Heart right ventricle (tissue), 16 donors: ENCODE data around the gene MON1B. TPM values are rescaled to one million over a fixed set of nuclear protein-coding genes. Genes with fewer than 3 reads are reported as not detected.

ENCODE experiments used
- ATAC-seq, 8 donors: fragments of 200-7000 bp; cut with Tn5 transposase; one replicate each; pipeline ENCODE4 v1.9.1; 2020; ENCODE audit warnings: mild to moderate bottlenecking in 8 of 8, moderate library complexity in 8 of 8, moderate number of reproducible peaks in 1 of 8
- DNase-seq, 2 donors: peaks; one replicate each; pipeline ENCODE4 v3.0.0-alpha.2; 2020
- H3K27ac ChIP-seq, 10 donors: fragments of 200-600 bp; sonication (generic) in 2 of 10; one replicate each; pipeline versions ENCODE4 v1.5.0 to v1.8.0; 2020 to 2022; ENCODE audit warnings: mild to moderate bottlenecking in 3 of 10
- H3K27me3 ChIP-seq, 7 donors: fragments of 200-600 bp; one replicate each; pipeline ENCODE4 v1.8.0; 2021 to 2022; ENCODE audit warnings: mild to moderate bottlenecking in 2 of 7
- H3K36me3 ChIP-seq, 9 donors: fragments of 200-600 bp; sonication (generic) in 1 of 9; one replicate each; pipeline versions ENCODE4 v1.5.0 to v1.8.0; 2020 to 2022; ENCODE audit warnings: mild to moderate bottlenecking in 2 of 9
- H3K4me1 ChIP-seq, 9 donors: fragments of 200-600 bp; sonication (generic) in 1 of 9; one replicate each; pipeline versions ENCODE4 v1.5.0 to v1.8.0; 2020 to 2022; ENCODE audit warnings: mild to moderate bottlenecking in 4 of 9
- H3K4me3 ChIP-seq, 10 donors: fragments of 200-600 bp; sonication (generic) in 2 of 10; one replicate each; pipeline versions ENCODE4 v1.5.0 to v1.8.0; 2020 to 2022; ENCODE audit warnings: mild to moderate bottlenecking in 7 of 10, moderate library complexity in 2 of 10
- H3K9me3 ChIP-seq, 11 donors: fragments of 200-600 bp in 10 of 11; sonication (generic) in 2 of 11; one replicate each; pipeline versions ENCODE4 v1.5.0 to v1.8.0; 2013 to 2022; ENCODE audit warnings: mild to moderate bottlenecking in 2 of 11, control low read depth in 1 of 11, moderate library complexity in 1 of 11
- WGBS, 2 donors: extraction: QIAGEN DNeasy Blood & Tissue Kit; methylation state at CpG; one replicate each; pipeline ENCODE4 v1.1.7; 2013; ENCODE audit warnings: inconsistent platforms in 1 of 2; 5-methylcytosine and 5-hydroxymethylcytosine counted together
- intact Hi-C, 10 donors: fragments of 100-400 bp; cut with DNase I; formaldehyde crosslinking; loops; one replicate each; pipeline versions ENCODE4 v1.11.1 to v1.14.2; 2022
- polyA plus RNA-seq, 2 donors: library from polyadenylated mRNA; stranded (reverse); fragments of 200-250 nt; gene quantifications; one replicate each; pipeline ENCODE4 v1.2.3, GENCODE V29; 2013
- total RNA-seq, 10 donors: library from RNA; stranded (reverse); fragmentation: NEBNext Ultra II Directional in 3 of 10; extraction: Animal tissue kit (Norgen Biotek cat#: 25700) in 3 of 10; gene quantifications; one replicate each; pipeline versions ENCODE4 v1.2.1 to v1.2.4, GENCODE V29; 2021 to 2023
- TF ChIP-seq, protein P1 (sequence below), 9 donors: fragments of 200-600 bp; sonication (generic) in 2 of 9; IDR thresholded peaks; one replicate each; pipeline versions ENCODE4 v1.5.0 to v1.8.0; 2021 to 2022; ENCODE audit warnings: antibody characterized with exemption in 9 of 9, mild to moderate bottlenecking in 5 of 9, moderate library complexity in 1 of 9
- donor health status: Arrhythmogenic right ventricular cardiomyopathy.
- donor health status: ischemic (EF 13 %, LVEDD 7.1; RV severe dilation, severe dysfunction).
- donor health status: healthy with polysubstance abuse.
- donor health status: DM: no; HTN: yes; CAD: no.
- donor health status: DM: no; HTN: no; CAD: no.
- donor health status: ischemic (EF 25% LVEDD 6.9; RV normal size, moderate dysfunction).
- donor health status: ischemic (EF 25% LVEDD 5.7; RV mildly dilated, moderate dysfunction).
- donor health status: healthy.
- donor health status: DM: yes; HTN: yes; CAD: no.
- donor health status: Ischemic cardiomyopathy.
- donor health status: ischemic (EF 35%, LVEDD 5.7; RV mildly dilated, moderate dysfunction).
- donor health status: nonischemic (EF 11% LVEDD 7.7; RV severe dilation, severe dysfunction).
- donor health status: DM: yes; HTN: yes; CAD: no.
- donor health status: PGD.
- donor health status: ischemic (EF 29% LVEDD 5.4; RV normal size, mild dysfunction).
- donor health status: nonischemic (EF 23%, LVEDD 6.1; RV moderate dilation, normal function).

Gene MON1B
- total and polyA plus RNA-seq, 12 donors: 8.8 to 26.4 (median 16.4) TPM

- TF ChIP-seq, protein P1, sequence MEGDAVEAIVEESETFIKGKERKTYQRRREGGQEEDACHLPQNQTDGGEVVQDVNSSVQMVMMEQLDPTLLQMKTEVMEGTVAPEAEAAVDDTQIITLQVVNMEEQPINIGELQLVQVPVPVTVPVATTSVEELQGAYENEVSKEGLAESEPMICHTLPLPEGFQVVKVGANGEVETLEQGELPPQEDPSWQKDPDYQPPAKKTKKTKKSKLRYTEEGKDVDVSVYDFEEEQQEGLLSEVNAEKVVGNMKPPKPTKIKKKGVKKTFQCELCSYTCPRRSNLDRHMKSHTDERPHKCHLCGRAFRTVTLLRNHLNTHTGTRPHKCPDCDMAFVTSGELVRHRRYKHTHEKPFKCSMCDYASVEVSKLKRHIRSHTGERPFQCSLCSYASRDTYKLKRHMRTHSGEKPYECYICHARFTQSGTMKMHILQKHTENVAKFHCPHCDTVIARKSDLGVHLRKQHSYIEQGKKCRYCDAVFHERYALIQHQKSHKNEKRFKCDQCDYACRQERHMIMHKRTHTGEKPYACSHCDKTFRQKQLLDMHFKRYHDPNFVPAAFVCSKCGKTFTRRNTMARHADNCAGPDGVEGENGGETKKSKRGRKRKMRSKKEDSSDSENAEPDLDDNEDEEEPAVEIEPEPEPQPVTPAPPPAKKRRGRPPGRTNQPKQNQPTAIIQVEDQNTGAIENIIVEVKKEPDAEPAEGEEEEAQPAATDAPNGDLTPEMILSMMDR (IDR thresholded peaks at IDR 0.05): no peak
- H3K4me3 ChIP-seq: no peak overlapping the region
- intact Hi-C loops: no loop called here
- no peaks in the 10 kb centered on the region for H3K36me3 ChIP-seq
- H3K9me3 ChIP-seq: no peaks in the 10 kb centered on the region
- no peaks in the 10 kb centered on the region for H3K4me1 ChIP-seq
- peaks cover 0 to 3% (median 0%) of the 10 kb centered on the region in 7 donors for H3K27me3 ChIP-seq
- ATAC-seq (peak in 1 of 8 donors; percentile 50), DNase-seq (no peak)
- H3K27ac ChIP-seq: no peak overlapping the region
- 34 to 54% methylated on average over 3 of the region's 3 CpGs for WGBS, 2 donors
Observed at GRCh38 chr16:77220427-77220826, 29.4 kb downstream of the MON1B start.

DNA sequence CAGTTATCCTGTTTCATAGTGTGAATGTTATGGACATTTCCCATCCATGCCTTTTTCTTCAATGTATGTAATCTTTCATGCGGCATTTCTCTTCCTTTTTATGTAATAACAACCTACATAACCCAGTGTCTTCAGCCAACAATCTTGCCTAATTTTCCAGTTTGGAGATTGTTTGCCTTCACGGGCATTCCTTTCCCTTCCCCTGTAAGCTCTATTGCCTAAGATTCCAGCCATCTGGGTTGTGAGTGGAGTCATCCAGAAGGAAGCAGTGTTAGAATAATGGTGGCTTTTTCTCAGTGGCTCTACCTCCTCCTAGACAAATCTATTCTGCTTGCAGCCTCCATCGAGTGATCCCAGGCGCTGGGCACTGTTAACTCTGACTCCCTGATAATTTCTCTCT is 30.5 kb downstream of the MON1B start:
- TF ChIP-seq, protein P1 (IDR thresholded peaks at IDR 0.05): no peak
- H3K4me1 ChIP-seq: no peaks in the 10 kb centered on the region
- H3K27me3 ChIP-seq: peaks cover 0 to 4% (median 0%) of the 10 kb centered on the region in 7 donors
- 77 to 87% methylated on average over 4 of the region's 4 CpGs for WGBS, 2 donors
- DNase-seq (no peak), ATAC-seq (no peak)
- intact Hi-C loops: no loop called here
- no peak overlapping the region for H3K4me3 ChIP-seq
- no peak overlapping the region for H3K27ac ChIP-seq
- H3K9me3 ChIP-seq: no peaks in the 10 kb centered on the region
- H3K36me3 ChIP-seq: no peaks in the 10 kb centered on the region

GRCh38 chr16:77223184-77223583 is 32.2 kb downstream of the MON1B start:
- TF ChIP-seq, protein P1 (IDR thresholded peaks at IDR 0.05): peak in 3 of 9 donors; percentile 18 to 41 (median 18)
- Histone ChIP-seq H3K4me1 (no peaks in the 10 kb centered on the region), H3K9me3 (no peaks in the 10 kb centered on the region), H3K27ac (no peak overlapping the region), H3K4me3 (no peak overlapping the region), H3K36me3 (no peaks in the 10 kb centered on the region), H3K27me3 (peaks cover 0 to 6% (median 0%) of the 10 kb centered on the region in 7 donors)
- ATAC-seq (no peak), DNase-seq (no peak)
- 52 to 68% methylated on average over 10 of the region's 10 CpGs for WGBS, 2 donors
- intact Hi-C loops: no loop called here

DNA sequence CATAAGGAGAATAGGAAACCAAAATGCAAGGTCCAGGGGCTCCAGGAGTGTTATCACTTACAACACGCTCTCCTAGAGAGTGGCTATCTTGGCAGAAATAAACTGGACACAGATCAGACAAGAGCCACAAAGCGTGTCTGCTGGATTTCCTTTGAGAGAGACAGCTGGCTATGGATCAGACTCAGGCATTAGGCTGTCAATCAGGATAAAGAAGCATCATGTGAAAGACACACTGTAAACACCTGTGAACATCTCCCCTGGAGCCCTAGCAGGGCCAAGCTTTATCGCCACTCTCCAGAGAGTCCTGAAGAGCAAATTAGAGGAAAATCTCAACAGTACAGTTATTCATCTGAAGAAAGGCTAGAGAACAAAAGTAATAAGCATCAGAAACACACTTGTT is 34.2 kb downstream of the MON1B start:
- TF ChIP-seq, protein P1 (IDR thresholded peaks at IDR 0.05): no peak
- Histone ChIP-seq H3K36me3 (no peaks in the 10 kb centered on the region), H3K27me3 (peaks cover 0 to 6% (median 0%) of the 10 kb centered on the region in 7 donors), H3K9me3 (no peaks in the 10 kb centered on the region), H3K4me3 (no peak overlapping the region), H3K27ac (no peak overlapping the region), H3K4me1 (no peaks in the 10 kb centered on the region)
- intact Hi-C loops: no loop called here
- DNase-seq: no peak
- WGBS, 2 donors: 73 to 74% methylated on average over 3 of the region's 3 CpGs
- ATAC-seq: no peak
